Measurements from ENCODE around the gene MAP2K3. TPM values are rescaled to one million over a fixed set of nuclear protein-coding genes. Genes with fewer than 3 reads are reported as not detected.

The MAP2K3 gene
- total and polyA plus RNA-seq, 2 donors (not counting 3 experiments of a cell fraction or from before 2014, with no cell fraction given) = 15.3 to 36.3 TPM

GRCh38 chr17:21360048-21360447 is 75.5 kb downstream of the MAP2K3 start:
- dilution Hi-C loops (cut with MboI; ENCODE audit: extremely low pct_ligation_motif_present, low sequenced_read_pairs) (no loop called here), intact Hi-C loops (cut with micrococcal nuclease) (no loop called here)
- no peak overlapping the region for H3K4me3 ChIP-seq (replicated peaks in 1 of 3; ENCODE audit: insufficient read depth in 1 of 3, low read depth in 1 of 3, low read length in 3 of 3)
- FAIRE-seq = no peak
- no peaks in the 10 kb centered on the region for H3K36me3 ChIP-seq (ENCODE audit: control insufficient read depth in 2 of 2, extremely low read depth in 1 of 2, insufficient read depth in 2 of 2, low read length in 2 of 2)
- no peak overlapping the region for H3K27ac ChIP-seq (ENCODE audit: insufficient read depth, low read depth, low read length)
- POLR2A ChIA-PET = no interaction called here
- no peak overlapping the region for H3K4me2 ChIP-seq (ENCODE audit: insufficient read depth, low read length)
- BruUV-seq (replicated peaks) = no TSS peak
- H3K79me2 ChIP-seq (ENCODE audit: control insufficient read depth, insufficient read depth, low read length) = no peaks in the 10 kb centered on the region
- H3K9me3 ChIP-seq (replicated peaks; ENCODE audit: control insufficient read depth, insufficient read depth, low read length) = no peaks in the 10 kb centered on the region
- TF ChIP-seq MYC (IDR thresholded peaks at IDR 0.05; ENCODE audit: low read depth, low read length) (no peak), MAX (IDR thresholded peaks at IDR 0.05; ENCODE audit: insufficient read depth, insufficient read length) (no peak), POLR2A (IDR thresholded peaks at IDR 0.05; ENCODE audit: low read depth, low read length) (no peak), POLR2AphosphoS5 (IDR thresholded peaks at IDR 0.05; ENCODE audit: insufficient read depth, low read depth, low read length) (no peak), EZH2 (IDR thresholded peaks at IDR 0.05; ENCODE audit: borderline replicate concordance, low read depth, low read length, severe bottlenecking) (no peak), CTCF (IDR thresholded peaks at IDR 0.05; ENCODE audit: extremely low read depth in 1 of 2, insufficient read depth in 1 of 2, low read depth in 1 of 2, low read length in 2 of 2) (no peak), GATA2 (IDR thresholded peaks at IDR 0.05; ENCODE audit: insufficient read depth, insufficient read length, low read depth, low read length) (no peak), JUN (IDR thresholded peaks at IDR 0.05; ENCODE audit: borderline replicate concordance, insufficient read depth, insufficient read length, low read depth) (no peak)
- no peak for DNase-seq (ENCODE audit: low read depth, low spot score)
- no peaks in the 10 kb centered on the region for H4K20me1 ChIP-seq (replicated peaks; ENCODE audit: control insufficient read depth, extremely low read depth, insufficient read depth, low read length)
- no peaks in the 10 kb centered on the region for H3K4me1 ChIP-seq (ENCODE audit: control insufficient read depth, extremely low read depth, insufficient read depth, low read length)
- no peak overlapping the region for H3K9ac ChIP-seq (replicated peaks; ENCODE audit: extremely low read depth, insufficient read depth, low read length)
- H2AFZ ChIP-seq (ENCODE audit: low read depth, low read length) = no peak overlapping the region
- no peaks in the 10 kb centered on the region for H3K27me3 ChIP-seq (ENCODE audit: control insufficient read depth in 2 of 2, insufficient read depth in 2 of 2, low read length in 2 of 2)
- H3K9me1 ChIP-seq (replicated peaks; ENCODE audit: control insufficient read depth, extremely low read depth, insufficient read depth, low read length) = no peaks in the 10 kb centered on the region
- CTCF ChIA-PET = no interaction called here

All from endothelial cell of umbilical vein (primary cell).